ENCODE results near the gene KLK13. TPM values are rescaled to one million over a fixed set of nuclear protein-coding genes. Genes with fewer than 3 reads are reported as not detected.

Gene KLK13
- polyA plus RNA-seq, 3 donors, result not detected

GRCh38 chr19:51012661-51013190, 52.2 kb downstream of the KLK13 start:
- H3K27ac Mint-ChIP-seq, result no peak overlapping the region
- no peak overlapping the region for H3K4me2 ChIP-seq (replicated peaks; ENCODE audit: extremely low read depth, low read length, poor library complexity, severe bottlenecking)
- no peak overlapping the region for H3K4me3 ChIP-seq (replicated peaks in 1 of 3; ENCODE audit: low read depth in 2 of 3, low read length in 3 of 3)
- intact Hi-C loops (cut with micrococcal nuclease), result no loop called here
- H3K4me1 Mint-ChIP-seq, result peaks cover 11% of the 10 kb centered on the region
- H3K9me3 Mint-ChIP-seq, result peaks cover 0 to 10% (median 7%) of the 10 kb centered on the region in 7 donors
- no peak overlapping the region for H2AFZ ChIP-seq (ENCODE audit: insufficient read depth, low read depth, low read length, poor library complexity, severe bottlenecking)
- no peak overlapping the region for H3K9ac ChIP-seq (ENCODE audit: insufficient read depth, low read length, poor library complexity, severe bottlenecking)
- H3K9me3 ChIP-seq (replicated peaks in 1 of 2; ENCODE audit: control insufficient read depth in 1 of 2, insufficient read depth in 1 of 2, low read length in 2 of 2), result peaks cover 0 to 16% of the 10 kb centered on the region in 2 donors
- H3K27me3 Mint-ChIP-seq (ENCODE audit: low read depth in 3 of 3), result peaks cover 43 to 55% (median 46%) of the 10 kb centered on the region in 3 donors
- DNase-seq, result no peak
- no peaks in the 10 kb centered on the region for H3K79me2 ChIP-seq (ENCODE audit: insufficient read depth, low read length)
- peaks cover 5% of the 10 kb centered on the region in 2 donors for H3K4me1 ChIP-seq (ENCODE audit: control insufficient read depth in 1 of 2, insufficient read depth in 2 of 2, low read length in 2 of 2)
- H3K36me3 ChIP-seq (replicated peaks in 1 of 2; ENCODE audit: control insufficient read depth in 1 of 2, insufficient read depth in 2 of 2, low read length in 2 of 2), result no peaks in the 10 kb centered on the region
- WGBS (ENCODE audit: insufficient coverage), result 85% methylated on average over 8 of the region's 12 CpGs
- no peak overlapping the region for H3K27ac ChIP-seq (ENCODE audit: low read depth in 1 of 2, low read length in 2 of 2)
- H3K27me3 ChIP-seq (ENCODE audit: control insufficient read depth in 2 of 2, insufficient read depth in 2 of 2, low read length in 2 of 2), result peaks cover 10 to 25% of the 10 kb centered on the region in 2 donors
- no peaks in the 10 kb centered on the region for H4K20me1 ChIP-seq (ENCODE audit: insufficient read depth, low read length)
- H3K4me3 Mint-ChIP-seq, result no peak overlapping the region
- TF ChIP-seq CTCF (IDR thresholded peaks at IDR 0.05), result no peak
- peaks cover 0 to 7% of the 10 kb centered on the region in 2 donors for H3K36me3 Mint-ChIP-seq

- Histone ChIP-seq H3K27ac (ENCODE audit: low read depth in 1 of 2, low read length in 2 of 2) (no peak overlapping the region), H3K79me2 (ENCODE audit: insufficient read depth, low read length) (no peaks in the 10 kb centered on the region), H3K4me1 (ENCODE audit: control insufficient read depth in 1 of 2, insufficient read depth in 2 of 2, low read length in 2 of 2) (no peaks in the 10 kb centered on the region), H3K4me3 (replicated peaks in 1 of 3; ENCODE audit: low read depth in 2 of 3, low read length in 3 of 3) (no peak overlapping the region), H4K20me1 (ENCODE audit: insufficient read depth, low read length) (no peaks in the 10 kb centered on the region), H3K36me3 (replicated peaks in 1 of 2; ENCODE audit: control insufficient read depth in 1 of 2, insufficient read depth in 2 of 2, low read length in 2 of 2) (no peaks in the 10 kb centered on the region), H3K9me3 (replicated peaks in 1 of 2; ENCODE audit: control insufficient read depth in 1 of 2, insufficient read depth in 1 of 2, low read length in 2 of 2) (no peaks in the 10 kb centered on the region), H3K4me2 (replicated peaks; ENCODE audit: extremely low read depth, low read length, poor library complexity, severe bottlenecking) (no peak overlapping the region), H3K27me3 (ENCODE audit: control insufficient read depth in 2 of 2, insufficient read depth in 2 of 2, low read length in 2 of 2) (peaks cover 0 to 2% of the 10 kb centered on the region in 2 donors), H3K9ac (ENCODE audit: insufficient read depth, low read length, poor library complexity, severe bottlenecking) (no peak overlapping the region), H2AFZ (ENCODE audit: insufficient read depth, low read depth, low read length, poor library complexity, severe bottlenecking) (no peak overlapping the region)
- no peak for TF ChIP-seq CTCF (IDR thresholded peaks at IDR 0.05)
- WGBS (ENCODE audit: insufficient coverage), result 89% methylated on average over 1 of the region's 4 CpGs
- Mint-ChIP-seq H3K4me1 (no peaks in the 10 kb centered on the region), H3K9me3 (peaks cover 0 to 1% (median 0%) of the 10 kb centered on the region in 7 donors), H3K36me3 (no peaks in the 10 kb centered on the region), H3K27me3 (ENCODE audit: low read depth in 3 of 3) (peaks cover 21 to 39% (median 29%) of the 10 kb centered on the region in 3 donors), H3K27ac (no peak overlapping the region), H3K4me3 (no peak overlapping the region)
- intact Hi-C loops (cut with micrococcal nuclease), result no loop called here
- DNase-seq, result no peak
These were observed 54.7 kb downstream of the KLK13 start for GRCh38 chr19:51010066-51010795.
